Mesendoderm (in vitro differentiated cells): Measurements from ENCODE around the gene SH3BP5.

Experiments
- DNase-seq: peaks from one replicate; pipeline ENCODE4 v3.0.0; 2013
- H2AK5ac ChIP-seq: 2 replicates; pipeline ENCODE4 v1.6.1; 2013; ENCODE audit warnings: low read length, inconsistent platforms
- H2BK120ac ChIP-seq: 2 replicates; pipeline ENCODE4 v1.6.1; 2013; ENCODE audit warnings: low read depth, mild to moderate bottlenecking, low read length, moderate library complexity, mixed read lengths
- H2BK15ac ChIP-seq: replicated peaks from 2 replicates; pipeline ENCODE4 v1.6.1; 2013; ENCODE audit warnings: low read depth, mild to moderate bottlenecking, moderate library complexity
- H2BK5ac ChIP-seq: 2 replicates; pipeline ENCODE4 v1.6.1; 2013; ENCODE audit warnings: low read length, inconsistent platforms
- H3K18ac ChIP-seq: 2 replicates; pipeline ENCODE4 v1.6.1; 2013; ENCODE audit warnings: mild to moderate bottlenecking, low read length, mixed read lengths
- H3K23ac ChIP-seq: one replicate; pipeline ENCODE4 v1.6.1; 2013; ENCODE audit warnings: low read length
- H3K27ac ChIP-seq: 2 replicates; pipeline ENCODE4 v1.5.1; 2013; ENCODE audit warnings: low read depth, mild to moderate bottlenecking, inconsistent platforms, low read length, moderate library complexity
- H3K27me3 ChIP-seq: 2 replicates; pipeline ENCODE4 v1.6.1; 2013; ENCODE audit warnings: low read length, control low read depth, mild to moderate bottlenecking, inconsistent platforms; ENCODE audit not compliant: insufficient read depth, poor library complexity
- H3K36me3 ChIP-seq: 2 replicates; pipeline ENCODE4 v1.6.1; 2013; ENCODE audit warnings: low read length, inconsistent platforms; ENCODE audit not compliant: control insufficient read depth, insufficient read depth
- H3K4ac ChIP-seq: one replicate; pipeline ENCODE4 v1.6.1; 2013; ENCODE audit warnings: low read depth, mild to moderate bottlenecking, low read length, moderate library complexity
- H3K4me1 ChIP-seq: 2 replicates; pipeline ENCODE4 v1.6.1; 2013; ENCODE audit warnings: low read depth, low read length, inconsistent platforms; ENCODE audit not compliant: control insufficient read depth
- H3K4me2 ChIP-seq: 2 replicates; pipeline ENCODE4 v1.6.1; 2013; ENCODE audit warnings: low read length
- H3K4me3 ChIP-seq: 2 replicates; pipeline ENCODE4 v1.5.1; 2013; ENCODE audit warnings: mild to moderate bottlenecking, low read length
- H3K56ac ChIP-seq: one replicate; pipeline ENCODE4 v1.6.1; 2013; ENCODE audit warnings: low read length
- H3K79me1 ChIP-seq: 2 replicates; pipeline ENCODE4 v1.6.1; 2013; ENCODE audit warnings: low read length, inconsistent platforms
- H3K79me2 ChIP-seq: 2 replicates; pipeline ENCODE4 v1.6.1; 2013; ENCODE audit warnings: mild to moderate bottlenecking, low read length; ENCODE audit not compliant: control insufficient read depth, insufficient read depth
- H3K9ac ChIP-seq: 2 replicates; pipeline ENCODE4 v1.6.1; 2013; ENCODE audit warnings: low read length, inconsistent platforms
- H4K5ac ChIP-seq: one replicate; pipeline ENCODE4 v1.6.1; 2013; ENCODE audit warnings: low read length
- H4K8ac ChIP-seq: one replicate; pipeline ENCODE4 v1.6.1; 2013; ENCODE audit warnings: low read depth, mild to moderate bottlenecking, control low read depth, low read length, moderate library complexity
- WGBS: extraction: QIAGEN DNeasy Blood & Tissue Kit; methylation state at CpG from one replicate; pipeline ENCODE4 v1.1.7; 2013; ENCODE audit warnings: low lambda C conversion rate, missing lambda C conversion rate; ENCODE audit not compliant: insufficient coverage; ENCODE audit errors: extremely low coverage; 5-methylcytosine and 5-hydroxymethylcytosine counted together

Gene SH3BP5

GRCh38 chr3:15279671-15280402, 52.5 kb downstream of the SH3BP5 start:
- H3K4me1 ChIP-seq: no peaks in the 10 kb centered on the region
- H3K4me2 ChIP-seq: no peak overlapping the region
- no peak overlapping the region for H3K27ac ChIP-seq
- H2BK15ac ChIP-seq: no peak overlapping the region
- H3K27me3 ChIP-seq: no peaks in the 10 kb centered on the region
- no peak overlapping the region for H3K56ac ChIP-seq
- H2BK120ac ChIP-seq: no peak overlapping the region
- no peak overlapping the region for H2AK5ac ChIP-seq
- H3K36me3 ChIP-seq: no peaks in the 10 kb centered on the region
- H3K4ac ChIP-seq: no peak overlapping the region
- no peak overlapping the region for H3K4me3 ChIP-seq
- no peaks in the 10 kb centered on the region for H3K79me2 ChIP-seq
- H2BK5ac ChIP-seq: no peak overlapping the region
- H3K79me1 ChIP-seq: no peaks in the 10 kb centered on the region
- no peak overlapping the region for H4K8ac ChIP-seq
- WGBS: no CpG with 5 or more reads among the region's 12 CpGs
- H3K18ac ChIP-seq: no peak overlapping the region
- H3K9ac ChIP-seq: no peak overlapping the region
- no peak overlapping the region for H4K5ac ChIP-seq
- no peak for DNase-seq
- no peak overlapping the region for H3K23ac ChIP-seq

DNA sequence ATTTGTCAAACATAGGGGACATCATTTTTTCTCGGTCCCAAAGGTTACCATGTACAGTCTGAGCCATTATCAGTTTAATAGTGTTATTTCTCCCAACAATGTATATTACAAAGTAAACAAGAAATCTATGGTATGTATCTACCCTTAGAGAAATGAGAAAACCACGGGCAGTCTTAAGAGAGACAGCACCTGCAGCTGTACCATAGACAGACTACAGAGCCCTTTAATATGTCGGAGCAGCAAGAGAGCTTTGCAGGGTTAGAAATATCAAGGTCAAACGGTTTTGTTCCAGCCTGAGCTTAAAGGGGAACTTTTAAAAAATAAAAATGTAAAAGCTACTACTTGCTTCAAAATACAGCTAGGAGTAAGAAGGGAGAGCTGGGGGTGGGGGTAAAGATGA, 53.2 kb downstream of the SH3BP5 start:
- Histone ChIP-seq H3K27ac (no peak overlapping the region), H2AK5ac (no peak overlapping the region), H3K79me2 (no peaks in the 10 kb centered on the region), H4K8ac (no peak overlapping the region), H3K27me3 (no peaks in the 10 kb centered on the region), H3K9ac (no peak overlapping the region), H3K18ac (no peak overlapping the region), H2BK120ac (no peak overlapping the region), H3K4me3 (no peak overlapping the region), H3K4me2 (no peak overlapping the region), H2BK15ac (no peak overlapping the region), H3K79me1 (no peaks in the 10 kb centered on the region), H3K4ac (no peak overlapping the region), H4K5ac (no peak overlapping the region), H3K56ac (no peak overlapping the region), H3K36me3 (no peaks in the 10 kb centered on the region), H3K23ac (no peak overlapping the region), H3K4me1 (no peaks in the 10 kb centered on the region), H2BK5ac (no peak overlapping the region)
- WGBS: no CpG with 5 or more reads among the region's 4 CpGs
- no peak for DNase-seq

GRCh38 chr3:15277861-15278500, 54.4 kb downstream of the SH3BP5 start:
- Histone ChIP-seq H3K79me2 (no peaks in the 10 kb centered on the region), H3K79me1 (no peaks in the 10 kb centered on the region), H3K9ac (no peak overlapping the region), H4K8ac (no peak overlapping the region), H3K36me3 (no peaks in the 10 kb centered on the region), H2BK5ac (no peak overlapping the region), H3K4me1 (no peaks in the 10 kb centered on the region), H3K27ac (no peak overlapping the region), H3K56ac (no peak overlapping the region), H2BK15ac (no peak overlapping the region), H3K4me2 (no peak overlapping the region), H3K23ac (no peak overlapping the region), H3K4me3 (no peak overlapping the region), H2BK120ac (no peak overlapping the region), H3K18ac (no peak overlapping the region), H2AK5ac (no peak overlapping the region), H3K27me3 (no peaks in the 10 kb centered on the region), H4K5ac (no peak overlapping the region), H3K4ac (no peak overlapping the region)
- WGBS: no CpG with 5 or more reads among the region's 13 CpGs
- no peak for DNase-seq

- no peaks in the 10 kb centered on the region for H3K79me2 ChIP-seq
- no peak overlapping the region for H2BK15ac ChIP-seq
- H4K5ac ChIP-seq: no peak overlapping the region
- H4K8ac ChIP-seq: no peak overlapping the region
- no peak for DNase-seq
- no peak overlapping the region for H3K56ac ChIP-seq
- no peak overlapping the region for H3K27ac ChIP-seq
- H3K23ac ChIP-seq: no peak overlapping the region
- H3K79me1 ChIP-seq: no peaks in the 10 kb centered on the region
- no peak overlapping the region for H2BK120ac ChIP-seq
- no peaks in the 10 kb centered on the region for H3K4me1 ChIP-seq
- no peak overlapping the region for H2AK5ac ChIP-seq
- no peak overlapping the region for H3K4ac ChIP-seq
- no peaks in the 10 kb centered on the region for H3K36me3 ChIP-seq
- no peaks in the 10 kb centered on the region for H3K27me3 ChIP-seq
- no CpG with 5 or more reads among the region's 11 CpGs for WGBS
- no peak overlapping the region for H3K4me2 ChIP-seq
- H3K4me3 ChIP-seq: no peak overlapping the region
- H3K9ac ChIP-seq: no peak overlapping the region
- H2BK5ac ChIP-seq: no peak overlapping the region
- no peak overlapping the region for H3K18ac ChIP-seq
These were observed 56.2 kb downstream of the SH3BP5 start for GRCh38 chr3:15276028-15276724.

- no peak overlapping the region for H4K5ac ChIP-seq
- H2AK5ac ChIP-seq: no peak overlapping the region
- no peak overlapping the region for H2BK15ac ChIP-seq
- no peak overlapping the region for H2BK5ac ChIP-seq
- DNase-seq: no peak
- no peak overlapping the region for H3K18ac ChIP-seq
- H3K4me1 ChIP-seq: no peaks in the 10 kb centered on the region
- H4K8ac ChIP-seq: no peak overlapping the region
- H3K4me3 ChIP-seq: no peak overlapping the region
- no peak overlapping the region for H3K23ac ChIP-seq
- no peaks in the 10 kb centered on the region for H3K27me3 ChIP-seq
- H3K4ac ChIP-seq: no peak overlapping the region
- no peak overlapping the region for H2BK120ac ChIP-seq
- no peak overlapping the region for H3K9ac ChIP-seq
- no peak overlapping the region for H3K27ac ChIP-seq
- H3K4me2 ChIP-seq: no peak overlapping the region
- H3K79me2 ChIP-seq: no peaks in the 10 kb centered on the region
- H3K56ac ChIP-seq: no peak overlapping the region
- no peaks in the 10 kb centered on the region for H3K36me3 ChIP-seq
- WGBS: no CpG with 5 or more reads among the region's 5 CpGs
- H3K79me1 ChIP-seq: no peaks in the 10 kb centered on the region
These were observed 59.2 kb downstream of the SH3BP5 start for GRCh38 chr3:15273227-15273626.
